AG09319 (cell line): ENCODE data around the gene CCDC157.

Source experiments
- DNase-seq: peaks from one replicate; pipeline ENCODE4 v3.0.0-alpha.2; 2010; ENCODE audit warnings: low read depth; ENCODE audit errors: extremely low read depth
- CTCF ChIP-seq: IDR thresholded peaks from 2 replicates; pipeline ENCODE4 v1.5.1; 2011; ENCODE audit warnings: low read depth, mild to moderate bottlenecking, inconsistent platforms, low read length, moderate library complexity

CCDC157 gene

DNA sequence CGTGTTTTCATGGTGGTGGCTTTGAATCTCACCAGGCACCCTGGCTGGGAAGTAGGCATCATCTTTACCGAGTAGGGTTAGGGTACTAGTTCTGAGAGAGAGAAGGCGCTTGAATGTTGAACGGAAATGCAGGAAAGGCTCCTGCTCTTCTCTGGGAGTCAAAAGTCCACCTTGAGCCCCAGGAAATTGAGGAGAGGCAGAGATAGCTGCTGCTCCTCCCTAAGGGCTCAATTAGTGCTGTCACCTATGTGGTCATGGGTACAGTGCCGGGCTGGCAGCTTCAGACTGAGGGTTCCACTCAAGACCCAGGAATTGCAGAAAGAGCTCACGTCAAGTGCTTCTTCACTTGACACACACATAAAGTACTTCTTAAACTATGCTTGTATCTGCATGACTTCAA lies 1.7 kb downstream of the CCDC157 start:
- no peak for TF ChIP-seq CTCF
- no peak for DNase-seq

- no peak for DNase-seq
- TF ChIP-seq CTCF = no peak
These were observed 5.3 kb downstream of the CCDC157 start for GRCh38 chr22:30361916-30362650.

DNA sequence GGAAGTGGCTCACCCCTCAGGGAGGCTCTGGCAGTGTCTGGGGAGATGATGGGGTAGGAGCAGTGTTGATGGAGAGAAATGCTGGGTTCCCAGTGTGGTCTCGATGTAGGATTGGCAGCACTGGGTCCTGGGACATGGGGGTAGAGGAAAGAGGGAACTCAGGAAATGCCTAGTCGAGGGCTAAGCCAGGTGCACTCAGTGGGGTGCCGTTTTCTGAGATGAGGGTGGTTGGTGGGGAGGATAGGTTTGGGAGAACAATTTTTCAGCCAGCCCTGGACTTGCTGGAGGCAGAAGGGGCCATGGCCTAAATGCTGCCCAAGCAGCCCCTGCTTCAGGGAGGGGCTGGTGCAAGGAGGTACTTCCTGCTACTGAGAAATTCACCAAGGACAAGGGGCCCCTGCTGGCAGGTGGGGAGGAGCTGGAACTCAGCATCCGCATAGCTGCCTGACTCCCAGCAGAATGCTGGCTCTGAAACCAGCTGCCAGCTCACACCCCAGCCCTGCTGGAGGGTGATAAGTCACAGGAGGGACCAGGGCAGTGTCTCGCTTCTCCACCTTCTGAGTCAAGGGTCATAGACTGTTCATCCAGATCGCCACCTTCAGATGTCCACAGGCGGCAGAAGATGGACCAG lies 6.0 kb downstream of the CCDC157 start:
- TF ChIP-seq CTCF = no peak
- DNase-seq = no peak

- no peak for TF ChIP-seq CTCF
- no peak for DNase-seq
These were observed 9.1 kb downstream of the CCDC157 start for GRCh38 chr22:30365891-30366290.

- no peak for DNase-seq
- TF ChIP-seq CTCF = no peak
These were observed 11.6 kb downstream of the CCDC157 start for GRCh38 chr22:30368420-30368819.

DNA sequence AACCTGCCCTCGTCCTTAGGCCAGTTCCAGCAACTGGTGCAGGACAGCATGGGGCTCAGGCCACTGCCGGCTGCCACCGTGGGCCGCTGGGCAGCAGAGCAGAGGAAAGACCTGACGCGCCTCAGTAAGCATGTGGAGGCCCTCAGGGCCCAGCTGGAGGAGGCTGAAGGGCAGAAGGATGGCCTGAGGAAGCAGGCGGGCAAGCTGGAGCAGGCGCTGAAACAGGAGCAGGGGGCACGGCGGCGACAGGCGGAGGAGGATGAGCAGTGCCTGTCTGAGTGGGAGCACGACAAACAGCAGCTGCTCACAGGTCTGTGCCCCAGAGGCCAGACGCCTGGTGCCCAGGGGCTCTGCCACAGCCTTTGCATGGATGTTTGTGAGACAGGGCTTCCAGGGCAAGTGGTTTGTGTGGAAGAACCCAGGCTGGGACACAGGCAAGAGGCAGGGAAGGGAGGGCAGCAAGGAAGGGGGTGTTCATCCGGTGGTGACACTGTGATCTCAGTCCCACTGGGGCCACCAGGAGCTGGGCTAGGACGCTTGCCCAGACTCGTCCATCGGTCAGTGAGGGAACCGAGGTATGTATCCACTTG lies 13.9 kb downstream of the CCDC157 start:
- DNase-seq = no peak
- TF ChIP-seq CTCF = no peak

GRCh38 chr22:30371321-30371720 lies 14.5 kb downstream of the CCDC157 start:
- no peak for DNase-seq
- TF ChIP-seq CTCF = no peak
